H1 (cell line): ENCODE measurements around the gene GTPBP10. TPM values are rescaled to one million over a fixed set of nuclear protein-coding genes. Genes with fewer than 3 reads are reported as not detected.

Source experiments
- CTCF ChIA-PET: fragments of 300-600 bp; sonication (Branson Sonifier 250); formaldehyde crosslinking; loops from one replicate; lab custom pipeline; 2021; ENCODE audit not compliant: partially characterized antibody; lab: Charles Lee
- POLR2A ChIA-PET: fragments of 300-600 bp; sonication (Branson Sonifier 250); formaldehyde crosslinking; loops from one replicate; lab custom pipeline; 2021; ENCODE audit warnings: inconsistent platforms; ENCODE audit not compliant: partially characterized antibody; lab: Charles Lee
- DNase-seq, 2 experiments: peaks; one replicate each; pipeline versions ENCODE4 v3.0.0 to v3.0.0-alpha.2; 2010 to 2022; ENCODE audit warnings: low spot score in 2 of 2, low read depth in 1 of 2, mixed read lengths in 1 of 2
- FAIRE-seq: peaks from 2 replicates; lab custom pipeline; 2011; peaks lifted over from hg19 to GRCh38; lab: Jason Lieb, UNC
- H2AFZ ChIP-seq: 2 replicates; pipeline ENCODE4 v1.8.1; 2012; ENCODE audit warnings: low read length, inconsistent platforms
- H2AK5ac ChIP-seq: 2 replicates; pipeline ENCODE4 v1.6.1; 2013; ENCODE audit warnings: low read depth, low read length
- H2BK120ac ChIP-seq: replicated peaks from 2 replicates; pipeline ENCODE3; 2013; ENCODE audit warnings: low read depth, low read length, inconsistent platforms
- H2BK12ac ChIP-seq: 2 replicates; pipeline ENCODE4 v1.6.1; 2013; ENCODE audit warnings: low read depth, low read length
- H2BK15ac ChIP-seq: 2 replicates; pipeline ENCODE4 v1.6.1; 2013; ENCODE audit warnings: low read length
- H2BK20ac ChIP-seq: 2 replicates; pipeline ENCODE4 v1.6.1; 2013; ENCODE audit warnings: low read length
- H2BK5ac ChIP-seq: 2 replicates; pipeline ENCODE4 v1.6.1; 2013; ENCODE audit warnings: low read depth, low read length
- H3K14ac ChIP-seq: 2 replicates; pipeline ENCODE4 v1.6.1; 2013; ENCODE audit warnings: inconsistent platforms; ENCODE audit not compliant: insufficient read length
- H3K18ac ChIP-seq: 2 replicates; pipeline ENCODE4 v1.6.1; 2013; ENCODE audit warnings: low read length; ENCODE audit errors: extremely low read depth
- H3K23ac ChIP-seq: 2 replicates; pipeline ENCODE4 v1.6.1; 2013; ENCODE audit warnings: inconsistent platforms; ENCODE audit not compliant: insufficient read length
- H3K23me2 ChIP-seq: 2 replicates; pipeline ENCODE4 v1.6.1; 2013; ENCODE audit warnings: low read depth, low read length
- H3K27ac ChIP-seq: 2 replicates; pipeline ENCODE4 v1.6.1; 2011; ENCODE audit warnings: low read depth, low read length, inconsistent platforms
- H3K27me3 ChIP-seq, 4 experiments: replicated peaks in 1 of 4; 1 replicate in 1 of 4; 2 replicates in 3 of 4; pipeline versions ENCODE4 v1.6.1 to v1.8.1; 2011 to 2013; ENCODE audit warnings: low read length in 3 of 4, mild to moderate bottlenecking in 3 of 4, inconsistent platforms in 2 of 4, mixed read lengths in 2 of 4, moderate library complexity in 1 of 4; ENCODE audit not compliant: control insufficient read depth in 3 of 4, insufficient read depth in 3 of 4; ENCODE audit errors: extremely low read depth in 1 of 4
- H3K36me3 ChIP-seq, 4 experiments: 2 replicates each; pipeline versions ENCODE4 v1.6.1 to v1.8.1; 2011 to 2013; ENCODE audit warnings: mild to moderate bottlenecking in 4 of 4, low read length in 3 of 4, moderate library complexity in 2 of 4, control low read depth in 1 of 4, inconsistent platforms in 1 of 4; ENCODE audit not compliant: insufficient read depth in 4 of 4, control insufficient read depth in 2 of 4
- H3K4ac ChIP-seq: replicated peaks from 2 replicates; pipeline ENCODE3; 2013; ENCODE audit warnings: low read length, low read depth, mixed read lengths, inconsistent platforms; ENCODE audit not compliant: insufficient read length
- H3K4me1 ChIP-seq, 4 experiments: replicated peaks in 1 of 4; 1 replicate in 1 of 4; 2 replicates in 3 of 4; pipeline versions ENCODE4 v1.6.1 to v1.8.1; 2011 to 2013; ENCODE audit warnings: low read length in 3 of 4, inconsistent platforms in 2 of 4, mixed read lengths in 1 of 4; ENCODE audit not compliant: insufficient read depth in 4 of 4, control insufficient read depth in 3 of 4
- H3K4me2 ChIP-seq, 2 experiments: 2 replicates each; pipeline versions ENCODE4 v1.6.1 to v1.8.1; 2011 to 2013; ENCODE audit warnings: low read depth in 2 of 2, low read length in 2 of 2, control low read depth in 1 of 2, inconsistent platforms in 1 of 2, mild to moderate bottlenecking in 1 of 2; ENCODE audit not compliant: insufficient read depth in 1 of 2
- H3K4me3 ChIP-seq, 4 experiments: fragments of 200-600, 300-600 bp in 1 of 4; sonication (generic), shearing (Covaris generic), sonication (Bioruptor Twin) in 1 of 4; 2 replicates each; pipeline versions ENCODE4 v1.5.1 to v1.8.1; 2011 to 2016; ENCODE audit warnings: low read length in 4 of 4, low read depth in 3 of 4, control low read depth in 2 of 4, inconsistent platforms in 2 of 4, mild to moderate bottlenecking in 2 of 4, mixed read lengths in 1 of 4, moderate library complexity in 1 of 4; ENCODE audit not compliant: insufficient read depth in 2 of 4; ENCODE audit errors: extremely low read depth in 1 of 4
- H3K56ac ChIP-seq: replicated peaks from 2 replicates; pipeline ENCODE3; 2013; ENCODE audit warnings: low read depth, mild to moderate bottlenecking, mixed read lengths, low read length, inconsistent platforms; ENCODE audit not compliant: insufficient read length
- H3K79me1 ChIP-seq: 2 replicates; pipeline ENCODE4 v1.6.1; 2013; ENCODE audit warnings: low read depth, low read length, control low read depth
- H3K79me2 ChIP-seq, 2 experiments: 2 replicates each; pipeline versions ENCODE4 v1.6.1 to v1.8.1; 2012 to 2013; ENCODE audit warnings: low read length in 2 of 2, mild to moderate bottlenecking in 2 of 2, inconsistent platforms in 1 of 2; ENCODE audit not compliant: insufficient read depth in 2 of 2, control insufficient read depth in 1 of 2
- H3K9ac ChIP-seq, 4 experiments: replicated peaks in 1 of 4; 1 replicate in 1 of 4; 2 replicates in 3 of 4; pipeline versions ENCODE4 v1.6.1 to v1.8.1; 2011 to 2013; ENCODE audit warnings: low read depth in 3 of 4, low read length in 3 of 4, control low read depth in 2 of 4, mild to moderate bottlenecking in 2 of 4, moderate library complexity in 2 of 4, inconsistent platforms in 1 of 4; ENCODE audit errors: extremely low read depth in 1 of 4
- H3K9me3 ChIP-seq, 2 experiments: 2 replicates each; pipeline versions ENCODE4 v1.6.1 to v1.8.1; 2012 to 2013; ENCODE audit warnings: mild to moderate bottlenecking in 2 of 2, moderate library complexity in 2 of 2, control low read depth in 1 of 2, inconsistent platforms in 1 of 2, low read depth in 1 of 2, low read length in 1 of 2, mixed read lengths in 1 of 2; ENCODE audit not compliant: insufficient read depth in 2 of 2
- H4K20me1 ChIP-seq, 2 experiments: replicated peaks in 1 of 2; 2 replicates each; pipeline versions ENCODE3 to v1.8.1; 2011 to 2013; ENCODE audit warnings: inconsistent platforms in 2 of 2, low read length in 2 of 2, mild to moderate bottlenecking in 1 of 2; ENCODE audit not compliant: insufficient read depth in 2 of 2, control insufficient read depth in 1 of 2
- H4K5ac ChIP-seq: 2 replicates; pipeline ENCODE4 v1.6.1; 2013; ENCODE audit warnings: low read length, low read depth, mixed read lengths, inconsistent platforms; ENCODE audit not compliant: insufficient read length
- H4K8ac ChIP-seq: 2 replicates; pipeline ENCODE4 v1.8.0; 2013; ENCODE audit warnings: mild to moderate bottlenecking, moderate library complexity, low read length, inconsistent platforms; ENCODE audit not compliant: insufficient read depth; ENCODE audit errors: extremely low read depth
- H4K91ac ChIP-seq: replicated peaks from 2 replicates; pipeline ENCODE3; 2013; ENCODE audit warnings: low read length, mixed read lengths, inconsistent platforms; ENCODE audit not compliant: insufficient read length
- ATF2 ChIP-seq: IDR thresholded peaks from 2 replicates; pipeline ENCODE4 v1.6.1; 2012; ENCODE audit warnings: low read length, inconsistent platforms
- CHD1 ChIP-seq: IDR thresholded peaks from 2 replicates; pipeline ENCODE4 v1.6.1; 2012; ENCODE audit warnings: low read depth, low read length, improper control_type of control experiment
- TCF12 ChIP-seq: IDR thresholded peaks from 2 replicates; pipeline ENCODE4 v1.6.1; 2011; ENCODE audit warnings: low read depth, mild to moderate bottlenecking, low read length
- ZNF274 ChIP-seq: IDR thresholded peaks from 2 replicates; pipeline ENCODE4 v1.7.0; 2012; ENCODE audit warnings: low read length, borderline replicate concordance; ENCODE audit errors: extremely low read depth
- WGBS, 2 experiments: shearing (Covaris generic) in 1 of 2; methylation state at CpG; one replicate each; pipeline versions ENCODE4 v1.1.6 to v1.1.7; 2013 to 2015; ENCODE audit warnings: low lambda C conversion rate in 2 of 2, mixed read lengths in 2 of 2, inconsistent platforms in 1 of 2, low coverage in 1 of 2, missing lambda C conversion rate in 1 of 2; ENCODE audit not compliant: insufficient replicate concordance in 2 of 2, insufficient coverage in 1 of 2, insufficient read length in 1 of 2; ENCODE audit errors: extremely low coverage in 1 of 2, missing lambda C conversion rate in 1 of 2; 5-methylcytosine and 5-hydroxymethylcytosine counted together
- polyA plus RNA-seq, 7 experiments: library from polyadenylated mRNA; depleted of rRNA in 3 of 7; stranded (reverse) in 5 of 7; unstranded in 2 of 7; fragments of >200 nt in 5 of 7; fragments of 200-250 nt in 2 of 7; gene quantifications; 1 replicate in 5 of 7; 2 replicates in 1 of 7; 4 replicates in 1 of 7; pipeline versions ENCODE4 v1.2.1 to v1.2.3, GENCODE V29; 2011 to 2013; ENCODE audit warnings: missing spikeins in 2 of 7, mixed read lengths in 2 of 7
- total RNA-seq: library from RNA; stranded (reverse); fragmentation: NEBNext Ultra II Directional; extraction: Animal tissue kit (Norgen Biotek cat#: 25700); gene quantifications from 2 replicates; pipeline ENCODE4 v1.2.1, GENCODE V29; 2021

GTPBP10 gene
- total and polyA plus RNA-seq, 2 of the 8 experiments (the other 6 are each of a cell fraction or from before 2014, with no cell fraction given) = 4.4 to 21.2 TPM

GRCh38 chr7:90407484-90407821, 60.9 kb downstream of the GTPBP10 start:
- no peak for DNase-seq
- Histone ChIP-seq H3K4me3 (no peak overlapping the region), H3K79me2 (peaks cover 0 to 23% of the 10 kb centered on the region in 2 experiments; a peak in 2 of 4 replicates), H3K79me1 (peaks cover 2% of the 10 kb centered on the region; the same call in 1 of the 2 replicates), H2BK20ac (no peak overlapping the region), H3K4me1 (no peaks in the 10 kb centered on the region), H2BK120ac (no peak overlapping the region), H3K36me3 (peaks cover 4 to 33% (median 21%) of the 10 kb centered on the region in 4 experiments; a peak in 7 of 8 replicates), H3K9ac (no peak overlapping the region), H4K20me1 (peaks cover 2 to 4% of the 10 kb centered on the region in 2 experiments), H3K4ac (no peak overlapping the region), H2AK5ac (no peak overlapping the region), H4K8ac (no peak overlapping the region), H3K56ac (no peak overlapping the region), H2BK15ac (no peak overlapping the region), H3K9me3 (no peaks in the 10 kb centered on the region), H3K18ac (no peak overlapping the region), H3K23me2 (peaks cover 4% of the 10 kb centered on the region; the same call in 1 of the 2 replicates)
- no peak for FAIRE-seq
- ChIA-PET CTCF (no interaction called here), POLR2A (no interaction called here)
- 90% methylated on average over 1 of the region's 1 CpG; no CpG with 5 or more reads in 1 of the 2 experiments for WGBS, 2 experiments
- TF ChIP-seq TCF12 (no peak), ZNF274 (no peak), CHD1 (no peak), ATF2 (no peak)
- TF ChIP-seq, all 59 proteins: peak for 0
- no peaks in the 10 kb centered on the region for H3K27me3 ChIP-seq
- H3K14ac ChIP-seq = no peak overlapping the region
- H2BK12ac ChIP-seq = no peak overlapping the region
- H3K23ac ChIP-seq = no peak overlapping the region
- no peak overlapping the region for H2BK5ac ChIP-seq
- H3K4me2 ChIP-seq = no peak overlapping the region
- H3K27ac ChIP-seq = no peak overlapping the region
- no peak overlapping the region for H4K5ac ChIP-seq
- H2AFZ ChIP-seq = no peak overlapping the region
- no peak overlapping the region for H4K91ac ChIP-seq
